DMS 273 (cell line): ENCODE data around the gene MAOA.

Source experiments
- DNase-seq: peaks from one replicate; lab custom pipeline; 2025; ENCODE audit not compliant: unreplicated experiment; lab: John Stamatoyannopoulos, UW

MAOA gene

DNA sequence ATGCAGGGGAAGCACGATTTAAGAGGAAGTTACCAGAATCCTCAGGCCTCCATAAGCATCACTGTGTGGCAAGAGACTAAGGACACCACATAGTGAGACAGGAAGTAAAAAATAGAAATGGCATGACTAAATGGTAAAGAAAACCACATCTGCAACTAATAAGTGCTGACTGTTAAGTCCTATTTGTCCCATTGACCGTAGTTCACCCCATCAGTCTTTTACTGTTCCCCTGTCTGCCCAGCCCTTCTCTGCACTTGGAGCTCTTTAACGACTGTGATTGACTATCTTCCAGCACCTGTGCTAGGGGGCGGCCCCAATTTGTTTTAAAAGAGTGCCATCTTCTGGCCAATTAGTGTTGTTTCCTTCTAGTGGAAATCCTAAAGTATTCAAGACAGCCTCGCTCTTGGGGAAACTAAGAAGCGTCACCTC lies 94.2 kb downstream of the MAOA start:
- DNase-seq = peak; percentile 75

DNA sequence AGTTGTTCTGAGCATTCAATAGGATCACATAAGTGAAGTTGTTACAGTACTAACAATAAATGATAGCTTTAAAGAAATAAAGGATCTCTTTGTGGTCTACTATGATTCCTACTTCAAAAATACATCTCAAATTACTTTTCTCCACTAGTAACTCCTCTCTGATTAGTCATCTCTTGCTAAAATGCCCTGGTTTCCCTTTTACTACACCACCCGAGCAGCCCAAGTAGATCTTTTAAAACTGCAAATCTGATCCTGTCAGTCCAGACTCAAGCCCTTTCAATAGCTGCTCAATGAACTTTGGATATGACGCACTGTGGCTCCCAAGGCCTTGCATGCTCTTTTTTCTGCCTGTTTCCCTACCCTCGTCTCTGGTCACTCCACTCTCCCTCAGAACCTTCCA lies 97.5 kb downstream of the MAOA start:
- no peak for DNase-seq

DNA sequence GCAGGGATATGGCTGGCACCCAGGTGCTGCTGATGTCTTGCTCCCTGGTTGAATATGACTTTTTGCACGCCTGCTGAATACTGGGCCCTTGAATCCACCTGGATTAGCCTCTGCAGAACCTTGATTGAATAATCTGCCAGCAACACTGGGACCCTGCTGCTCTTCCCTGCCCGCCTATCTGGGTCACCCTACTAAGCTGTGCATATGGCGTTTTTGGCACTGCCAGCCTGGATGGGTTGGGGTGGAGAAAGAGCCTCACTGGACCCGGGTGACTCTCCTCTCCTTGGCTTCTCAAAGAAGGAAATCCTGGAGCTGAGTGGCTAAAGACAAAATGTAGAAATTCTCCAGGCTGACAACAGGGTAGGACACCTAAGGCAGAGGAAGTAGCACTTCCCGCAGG lies 100.0 kb downstream of the MAOA start:
- no peak for DNase-seq

DNA sequence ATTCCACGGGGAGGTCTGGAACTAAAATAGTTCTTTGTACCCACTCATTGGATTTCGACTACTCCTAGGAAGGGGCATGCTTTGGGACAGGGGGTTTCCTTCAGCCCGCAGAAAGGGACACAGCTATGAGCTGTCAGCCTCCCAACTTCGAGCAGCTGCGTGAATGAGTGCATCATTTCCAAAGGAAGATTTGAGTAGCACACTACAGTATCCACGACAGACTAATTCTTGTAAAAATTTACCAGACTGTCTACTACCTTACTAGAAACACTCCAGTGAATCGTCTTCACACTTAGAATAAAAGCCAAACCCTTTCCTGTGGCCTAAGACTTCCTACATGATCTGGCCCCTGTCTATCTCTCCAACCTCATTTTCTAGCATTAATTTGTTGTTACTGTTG lies 101.9 kb downstream of the MAOA start:
- no peak for DNase-seq

DNA sequence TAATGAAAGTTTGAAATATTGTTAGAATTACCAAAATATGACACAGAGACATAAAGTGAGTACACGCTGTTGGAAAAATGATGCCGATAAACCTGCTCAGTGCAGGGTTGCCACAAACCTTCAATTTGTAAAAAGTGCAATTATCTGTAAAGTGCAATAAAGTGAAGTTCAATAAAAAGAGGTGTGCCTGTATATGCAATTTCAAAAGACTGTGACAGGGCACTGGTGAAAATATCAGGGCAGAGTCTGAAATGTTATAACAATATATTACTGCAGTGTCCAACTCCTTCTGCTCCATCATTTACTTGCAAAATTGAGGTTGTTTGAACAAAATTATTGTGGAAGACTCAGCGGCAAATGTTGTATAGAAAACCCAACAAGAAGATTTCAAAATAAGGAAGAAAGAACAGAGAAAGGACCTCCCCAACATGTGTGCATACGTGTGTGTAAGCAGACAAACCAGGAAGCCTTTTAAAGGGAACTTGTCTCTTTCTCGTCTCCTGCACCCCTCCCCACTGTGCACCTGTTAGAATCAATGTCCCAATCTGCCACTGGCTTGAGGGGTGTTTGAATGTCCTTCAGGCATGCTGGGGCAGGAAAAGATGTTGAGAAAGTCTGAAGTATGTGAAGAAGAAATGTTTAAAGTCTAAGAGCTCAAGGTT lies 130.0 kb downstream of the MAOA start:
- DNase-seq = no peak
